Endodermal cell (in vitro differentiated cells): ENCODE data around the gene GJC1. TPM values are rescaled to one million over a fixed set of nuclear protein-coding genes. Genes with fewer than 3 reads are reported as not detected.

Source experiments
- DNase-seq: peaks from one replicate; pipeline ENCODE4 v3.0.0-alpha.2; 2017
- H3K27ac ChIP-seq: 2 replicates; pipeline ENCODE4 v1.5.1; 2013; ENCODE audit warnings: mild to moderate bottlenecking, low read depth, low read length, moderate library complexity
- H3K27me3 ChIP-seq: 2 replicates; pipeline ENCODE4 v1.6.1; 2013; ENCODE audit warnings: mild to moderate bottlenecking, low read length, moderate library complexity; ENCODE audit not compliant: insufficient read depth, control insufficient read depth, poor library complexity, severe bottlenecking
- H3K36me3 ChIP-seq: 2 replicates; pipeline ENCODE4 v1.7.0; 2013; ENCODE audit warnings: mild to moderate bottlenecking, low read length, moderate library complexity; ENCODE audit not compliant: control insufficient read depth, insufficient read depth
- H3K4me1 ChIP-seq: one replicate; pipeline ENCODE4 v1.7.0; 2013; ENCODE audit warnings: low read length; ENCODE audit not compliant: control insufficient read depth, insufficient read depth
- H3K4me3 ChIP-seq: 2 replicates; pipeline ENCODE4 v1.5.1; 2013; ENCODE audit warnings: mild to moderate bottlenecking, low read length, moderate library complexity
- H3K9ac ChIP-seq: 2 replicates; pipeline ENCODE4 v1.6.1; 2013; ENCODE audit warnings: mild to moderate bottlenecking, low read length, moderate library complexity; ENCODE audit not compliant: poor library complexity, severe bottlenecking; ENCODE audit errors: extremely low read depth
- H3K9me3 ChIP-seq: 2 replicates; pipeline ENCODE4 v1.6.1; 2013; ENCODE audit warnings: mild to moderate bottlenecking, low read length, moderate library complexity; ENCODE audit not compliant: control insufficient read depth
- H3K27ac Mint-ChIP-seq: 2 replicates; pipeline ENCODE4 v1.8.0; 2020; ENCODE audit warnings: mixed read lengths
- H3K27me3 Mint-ChIP-seq: 2 replicates; pipeline ENCODE4 v1.8.0; 2021; ENCODE audit warnings: mild to moderate bottlenecking, mixed read lengths; ENCODE audit not compliant: insufficient read depth
- H3K36me3 Mint-ChIP-seq: 2 replicates; pipeline ENCODE4 v1.8.0; 2020; ENCODE audit warnings: low read depth, mixed read lengths
- H3K4me1 Mint-ChIP-seq: 2 replicates; pipeline ENCODE4 v1.8.0; 2020; ENCODE audit warnings: mixed read lengths
- H3K4me3 Mint-ChIP-seq: 2 replicates; pipeline ENCODE4 v1.8.0; 2020; ENCODE audit warnings: mild to moderate bottlenecking, moderate library complexity, mixed read lengths
- H3K9me3 Mint-ChIP-seq: 2 replicates; pipeline ENCODE4 v1.8.0; 2020; ENCODE audit warnings: mild to moderate bottlenecking, mixed read lengths
- WGBS, 2 experiments: methylation state at CpG; one replicate each; pipeline versions ENCODE4 v1.1.5 to v1.1.7; 2013; ENCODE audit warnings: missing lambda C conversion rate in 2 of 2, mixed read lengths in 1 of 2; ENCODE audit not compliant: insufficient coverage in 1 of 2, insufficient read length in 1 of 2; 5-methylcytosine and 5-hydroxymethylcytosine counted together
- total RNA-seq, 2 donors: library from RNA; stranded (reverse); fragmentation: NEBNext Ultra II Directional in 1 of 2; extraction: Animal tissue kit (Norgen Biotek cat#: 25700) in 1 of 2; gene quantifications; 2 replicates in 1 of 2; 3 replicates in 1 of 2; pipeline ENCODE4 v1.2.1, GENCODE V29; 2021
- TF ChIP-seq, protein P1 (sequence below): fragments of 200-600 bp; sonication (generic); conservative IDR thresholded peaks from 2 replicates; pipeline ENCODE4 v1.5.0; 2021; ENCODE audit warnings: antibody characterized with exemption, mild to moderate bottlenecking

The GJC1 gene
- total RNA-seq, 2 donors from 2014 or later = 81.9 to 108 TPM

DNA sequence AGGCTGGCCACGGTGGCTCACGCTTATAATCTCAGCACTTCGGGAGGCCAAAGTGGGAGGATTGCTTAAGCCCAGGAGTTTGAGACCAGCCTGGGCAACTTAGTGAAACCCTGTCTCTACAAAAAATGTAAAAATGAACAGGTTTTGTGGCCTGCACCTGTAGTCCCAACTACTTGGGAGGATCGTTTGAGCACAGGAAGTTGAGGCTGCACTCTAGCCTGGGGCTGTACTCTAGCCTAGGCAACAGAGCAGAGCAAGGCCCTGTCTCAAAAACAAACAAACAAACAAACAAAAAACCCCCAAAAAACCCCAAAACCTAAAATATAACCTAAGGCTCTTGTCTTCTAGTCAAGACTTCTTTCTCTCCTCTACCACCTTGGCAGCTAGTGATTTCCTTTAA lies 10.2 kb upstream of the GJC1 start:
- peaks cover 2% of the 10 kb centered on the region for H3K27me3 Mint-ChIP-seq
- TF ChIP-seq, protein P1, sequence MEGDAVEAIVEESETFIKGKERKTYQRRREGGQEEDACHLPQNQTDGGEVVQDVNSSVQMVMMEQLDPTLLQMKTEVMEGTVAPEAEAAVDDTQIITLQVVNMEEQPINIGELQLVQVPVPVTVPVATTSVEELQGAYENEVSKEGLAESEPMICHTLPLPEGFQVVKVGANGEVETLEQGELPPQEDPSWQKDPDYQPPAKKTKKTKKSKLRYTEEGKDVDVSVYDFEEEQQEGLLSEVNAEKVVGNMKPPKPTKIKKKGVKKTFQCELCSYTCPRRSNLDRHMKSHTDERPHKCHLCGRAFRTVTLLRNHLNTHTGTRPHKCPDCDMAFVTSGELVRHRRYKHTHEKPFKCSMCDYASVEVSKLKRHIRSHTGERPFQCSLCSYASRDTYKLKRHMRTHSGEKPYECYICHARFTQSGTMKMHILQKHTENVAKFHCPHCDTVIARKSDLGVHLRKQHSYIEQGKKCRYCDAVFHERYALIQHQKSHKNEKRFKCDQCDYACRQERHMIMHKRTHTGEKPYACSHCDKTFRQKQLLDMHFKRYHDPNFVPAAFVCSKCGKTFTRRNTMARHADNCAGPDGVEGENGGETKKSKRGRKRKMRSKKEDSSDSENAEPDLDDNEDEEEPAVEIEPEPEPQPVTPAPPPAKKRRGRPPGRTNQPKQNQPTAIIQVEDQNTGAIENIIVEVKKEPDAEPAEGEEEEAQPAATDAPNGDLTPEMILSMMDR = no peak
- no peak for DNase-seq
- H3K4me1 Mint-ChIP-seq = peaks cover 19% of the 10 kb centered on the region
- peaks cover 15% of the 10 kb centered on the region for H3K4me1 ChIP-seq
- 92 to 95% methylated on average over 4 of the region's 4 CpGs for WGBS, 2 experiments
- H3K4me3 ChIP-seq = no peak overlapping the region
- no peak overlapping the region for H3K27ac ChIP-seq
- H3K4me3 Mint-ChIP-seq = no peak overlapping the region
- H3K27ac Mint-ChIP-seq = no peak overlapping the region
- H3K9me3 Mint-ChIP-seq = no peaks in the 10 kb centered on the region
- H3K9me3 ChIP-seq = no peaks in the 10 kb centered on the region
- no peaks in the 10 kb centered on the region for H3K36me3 ChIP-seq
- no peaks in the 10 kb centered on the region for H3K27me3 ChIP-seq
- no peak overlapping the region for H3K9ac ChIP-seq
- no peaks in the 10 kb centered on the region for H3K36me3 Mint-ChIP-seq

DNA sequence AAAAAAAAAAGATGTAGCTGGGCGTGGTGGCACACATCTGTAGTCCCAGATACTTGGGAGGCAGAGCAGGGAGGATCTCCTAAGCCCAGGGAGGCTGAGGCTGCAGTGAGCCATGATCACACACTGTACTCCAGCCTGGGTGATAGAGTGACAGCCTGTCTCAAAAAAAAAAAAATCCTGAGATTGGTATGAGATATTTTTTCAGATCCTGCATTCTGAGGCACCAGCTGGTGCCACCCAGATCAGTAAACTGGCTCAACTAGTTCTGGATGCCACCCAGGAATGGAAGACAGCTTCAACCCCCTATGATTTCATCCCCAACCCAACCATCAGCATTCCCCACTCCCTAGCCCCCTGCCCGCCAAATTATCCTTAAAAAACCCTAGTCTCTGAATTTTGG lies 7.1 kb upstream of the GJC1 start:
- TF ChIP-seq, protein P1 = no peak
- H3K27ac Mint-ChIP-seq = no peak overlapping the region
- peaks cover 5% of the 10 kb centered on the region for H3K4me1 Mint-ChIP-seq
- no peaks in the 10 kb centered on the region for H3K27me3 ChIP-seq
- no peak overlapping the region for H3K27ac ChIP-seq
- no peak overlapping the region for H3K9ac ChIP-seq
- H3K27me3 Mint-ChIP-seq = peaks cover 9% of the 10 kb centered on the region
- no peaks in the 10 kb centered on the region for H3K9me3 Mint-ChIP-seq
- no peaks in the 10 kb centered on the region for H3K4me1 ChIP-seq
- 79% methylated on average over 2 of the region's 2 CpGs; no CpG with 5 or more reads in 1 of the 2 experiments for WGBS, 2 experiments
- no peaks in the 10 kb centered on the region for H3K36me3 ChIP-seq
- H3K4me3 Mint-ChIP-seq = no peak overlapping the region
- no peaks in the 10 kb centered on the region for H3K9me3 ChIP-seq
- no peak overlapping the region for H3K4me3 ChIP-seq
- no peaks in the 10 kb centered on the region for H3K36me3 Mint-ChIP-seq
- no peak for DNase-seq

DNA sequence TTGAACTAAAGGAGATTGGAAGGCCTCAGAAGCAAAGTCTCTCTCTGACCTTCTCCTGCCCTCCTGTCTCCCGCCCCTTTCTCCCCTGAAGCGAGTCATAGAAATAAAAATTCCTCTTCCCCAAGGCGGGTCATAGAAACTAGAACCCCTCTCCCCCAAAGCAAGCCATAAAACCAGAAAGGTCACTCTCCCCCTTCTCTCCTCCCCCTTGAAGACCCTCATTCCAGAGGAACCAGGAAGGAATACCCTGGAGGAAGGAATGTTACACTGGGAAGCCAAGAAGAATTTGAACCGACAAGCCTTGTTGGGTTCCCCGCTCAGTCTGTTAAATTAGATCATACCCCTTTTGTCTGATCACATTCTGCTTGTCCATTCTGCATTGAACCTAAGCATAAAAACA lies 2.7 kb upstream of the GJC1 start:
- TF ChIP-seq, protein P1 = peak; percentile 63
- H3K36me3 ChIP-seq = no peaks in the 10 kb centered on the region
- Mint-ChIP-seq H3K4me3 (no peak overlapping the region), H3K9me3 (no peaks in the 10 kb centered on the region), H3K4me1 (peaks cover 22% of the 10 kb centered on the region), H3K27me3 (peaks cover 9% of the 10 kb centered on the region), H3K36me3 (no peaks in the 10 kb centered on the region), H3K27ac (peak overlapping the region; percentile 36)
- DNase-seq = peak; percentile 66
- peaks cover 10% of the 10 kb centered on the region for H3K4me1 ChIP-seq
- H3K27me3 ChIP-seq = no peaks in the 10 kb centered on the region
- H3K9ac ChIP-seq = no peak overlapping the region
- H3K4me3 ChIP-seq = no peak overlapping the region
- no peaks in the 10 kb centered on the region for H3K9me3 ChIP-seq
- no peak overlapping the region for H3K27ac ChIP-seq
- 50 to 85% methylated on average over 2 to 5 of the region's 5 CpGs for WGBS, 2 experiments
